HEK293 (cell line): ENCODE results near the gene CCNB3.

Experiments used
- CTCF ChIA-PET: fragments of 350-600 bp; formaldehyde crosslinking; extraction: SDS; loops from one replicate; lab custom pipeline; 2021; ENCODE audit warnings: antibody characterized with exemption; lab: Yijun Ruan, JAX
- POLR2A ChIA-PET: fragments of 300-600 bp; formaldehyde crosslinking; extraction: SDS; loops from one replicate; lab custom pipeline; 2020; ENCODE audit warnings: antibody characterized with exemption, inconsistent platforms; lab: Yijun Ruan, JAX
- H3K27ac ChIP-seq: fragments of 200-500 bp; sonication (Bioruptor generic); 2 replicates; pipeline ENCODE4 v1.5.1; 2014; ENCODE audit warnings: low read depth, low read length, control low read depth, inconsistent platforms; ENCODE audit errors: extremely low read depth
- H3K36me3 ChIP-seq, 2 experiments: fragments of 200-500 bp in 1 of 2; sonication (Bioruptor generic) in 1 of 2; 1 replicate in 1 of 2; 2 replicates in 1 of 2; pipeline ENCODE4 v1.5.1; 2014 to 2017; ENCODE audit warnings: inconsistent platforms in 2 of 2, low read length in 2 of 2; ENCODE audit not compliant: control insufficient read depth in 2 of 2, insufficient read depth in 1 of 2
- H3K4me1 ChIP-seq: fragments of 200-500 bp; sonication (Bioruptor generic); 2 replicates; pipeline ENCODE4 v1.5.1; 2014; ENCODE audit warnings: mild to moderate bottlenecking, low read length, inconsistent platforms; ENCODE audit not compliant: control insufficient read depth, insufficient read depth
- H3K4me3 ChIP-seq: 2 replicates; pipeline ENCODE4 v1.5.1; 2011; ENCODE audit warnings: low read depth, mild to moderate bottlenecking, control low read depth, low read length, moderate library complexity
- H3K9me3 ChIP-seq: fragments of 200-500 bp; sonication (Bioruptor generic); 2 replicates; pipeline ENCODE4 v1.5.1; 2014; ENCODE audit warnings: low read depth, low read length, inconsistent platforms; ENCODE audit not compliant: control insufficient read depth, insufficient read depth
- GLIS2 ChIP-seq: fragments of 450-650 bp; formaldehyde crosslinking; IDR thresholded peaks from 2 replicates; pipeline ENCODE4 v1.5.1; 2016; ENCODE audit warnings: missing biosample characterization, missing genetic modification characterization
- HOXD13 ChIP-seq: sonication (generic); formaldehyde crosslinking; IDR thresholded peaks from 2 replicates; pipeline ENCODE4 v1.8.0; 2022; ENCODE audit warnings: missing genetic modification reagents, borderline replicate concordance
- PRDM1 ChIP-seq: fragments of 450-650 bp; formaldehyde crosslinking; IDR thresholded peaks from 2 replicates; pipeline ENCODE4; 2016; ENCODE audit warnings: missing biosample characterization, missing genetic modification characterization
- TSHZ1 ChIP-seq: fragments of 450-650 bp; formaldehyde crosslinking; IDR thresholded peaks from 2 replicates; pipeline ENCODE4 v1.5.1; 2016; ENCODE audit warnings: missing biosample characterization, missing genetic modification characterization, borderline replicate concordance
- ZBTB7A ChIP-seq: fragments of 450-650 bp; formaldehyde crosslinking; IDR thresholded peaks from 2 replicates; pipeline ENCODE4 v1.5.1; 2016; ENCODE audit warnings: low read depth, missing biosample characterization, missing genetic modification characterization
- ZNF16 ChIP-seq: fragments of 450-650 bp; formaldehyde crosslinking; IDR thresholded peaks from 2 replicates; pipeline ENCODE4 v1.5.1; 2016; ENCODE audit warnings: low read depth, missing biosample characterization, missing genetic modification characterization
- ZNF19 ChIP-seq: fragments of 450-650 bp; formaldehyde crosslinking; IDR thresholded peaks from 2 replicates; pipeline ENCODE4; 2016; ENCODE audit warnings: missing biosample characterization, missing genetic modification characterization, low read depth
- ZNF23 ChIP-seq: fragments of 450-650 bp; formaldehyde crosslinking; IDR thresholded peaks from 2 replicates; pipeline ENCODE4 v1.5.1; 2016; ENCODE audit warnings: missing biosample characterization, missing genetic modification characterization, borderline replicate concordance
- ZNF341 ChIP-seq: fragments of 450-650 bp; formaldehyde crosslinking; IDR thresholded peaks from 2 replicates; pipeline ENCODE4; 2016; ENCODE audit warnings: low read depth, missing biosample characterization, missing genetic modification characterization
- ZNF518A ChIP-seq: fragments of 450-650 bp; formaldehyde crosslinking; conservative IDR thresholded peaks from 2 replicates; pipeline ENCODE4 v1.5.1; 2016; ENCODE audit warnings: low read depth, missing biosample characterization, missing genetic modification characterization
- ZNF768 ChIP-seq: fragments of 450-650 bp; formaldehyde crosslinking; IDR thresholded peaks from 2 replicates; pipeline ENCODE4 v1.5.1; 2018; ENCODE audit warnings: missing biosample characterization, mild to moderate bottlenecking, missing genetic modification characterization
- ZSCAN18 ChIP-seq: fragments of 450-650 bp; formaldehyde crosslinking; IDR thresholded peaks from 2 replicates; pipeline ENCODE4 v1.5.1; 2016; ENCODE audit warnings: missing biosample characterization, missing genetic modification characterization
- ZSCAN23 ChIP-seq: fragments of 450-650 bp; formaldehyde crosslinking; IDR thresholded peaks from 2 replicates; pipeline ENCODE4 v1.5.1; 2016; ENCODE audit warnings: missing biosample characterization, missing genetic modification characterization

Gene CCNB3

GRCh38 chrX:50183891-50184290 is 20.7 kb upstream of the CCNB3 start:
- no peaks in the 10 kb centered on the region for H3K4me1 ChIP-seq
- no peak overlapping the region for H3K4me3 ChIP-seq
- ChIA-PET CTCF (no interaction called here), POLR2A (no interaction called here)
- TF ChIP-seq ZNF341 (tag by site-specific recombination) (no peak), HOXD13 (no peak), ZNF19 (no peak), ZNF23 (tag by site-specific recombination) (no peak), TSHZ1 (no peak), ZSCAN18 (tag by site-specific recombination) (no peak), ZSCAN23 (tag by site-specific recombination) (no peak), PRDM1 (tag by site-specific recombination) (no peak), ZNF768 (tag by site-specific recombination) (no peak), ZBTB7A (tag by site-specific recombination) (no peak), GLIS2 (tag by site-specific recombination) (no peak)
- no peaks in the 10 kb centered on the region for H3K36me3 ChIP-seq
- no peaks in the 10 kb centered on the region for H3K9me3 ChIP-seq
- no peak overlapping the region for H3K27ac ChIP-seq

- ChIA-PET CTCF (interaction anchor here (0.6 kb wide), 1 partner anchor 69 kb away, joined by 4 read pairs; no protein-coding TSS in a partner anchor), POLR2A (no interaction called here)
- no peaks in the 10 kb centered on the region for H3K9me3 ChIP-seq
- H3K4me3 ChIP-seq, result no peak overlapping the region
- H3K36me3 ChIP-seq, result no peaks in the 10 kb centered on the region
- H3K4me1 ChIP-seq, result no peaks in the 10 kb centered on the region
- TF ChIP-seq ZNF16 (tag by site-specific recombination), result no peak
- TF ChIP-seq ZNF518A (tag by site-specific recombination), result no peak
- no peak overlapping the region for H3K27ac ChIP-seq
Observed at GRCh38 chrX:50188859-50189600, 15.5 kb upstream of the CCNB3 start.
